Measurements from ENCODE around the gene TUG1.

TUG1 gene

DNA sequence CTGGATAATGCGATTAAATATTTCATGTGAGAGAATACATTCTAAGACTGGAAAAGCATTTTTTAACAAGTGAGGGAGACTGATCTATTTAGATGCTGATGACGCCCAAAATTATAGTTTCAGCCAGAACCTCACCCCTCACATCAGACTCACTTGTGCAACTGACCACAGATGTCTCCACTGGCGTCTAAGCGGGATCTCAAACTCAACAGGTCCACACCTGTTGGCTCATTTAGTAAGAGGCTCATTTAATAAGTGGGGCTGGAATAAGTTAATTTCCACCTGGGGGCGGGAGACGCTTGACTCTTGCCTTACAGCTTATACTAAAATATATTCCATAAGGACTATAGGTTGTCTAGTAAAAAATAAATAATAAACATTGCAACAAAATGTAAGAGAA is 48.0 kb upstream of the TUG1 start:
- no peak for DNase-seq
- no peaks in the 10 kb centered on the region for H4K20me1 ChIP-seq (ENCODE audit: insufficient read depth, low read length)
- H3K4me3 ChIP-seq (ENCODE audit: low read depth in 1 of 2, low read length in 2 of 2): no peak overlapping the region
- no peaks in the 10 kb centered on the region; the same call in 1 of the 2 replicates for H3K4me1 ChIP-seq (ENCODE audit: insufficient read depth, low read length)
- H3K9ac ChIP-seq (ENCODE audit: low read depth, low read length): no peak overlapping the region
- H3K9me3 ChIP-seq (ENCODE audit: insufficient read depth, low read length, severe bottlenecking): no peaks in the 10 kb centered on the region
- no peaks in the 10 kb centered on the region for H3K27me3 ChIP-seq (ENCODE audit: insufficient read depth, low read length, poor library complexity)
- H2AFZ ChIP-seq (ENCODE audit: low read depth, low read length): no peak overlapping the region
- H3K4me2 ChIP-seq (ENCODE audit: insufficient read depth, low read length): no peak overlapping the region
- peaks cover 9% of the 10 kb centered on the region for H3K36me3 ChIP-seq (ENCODE audit: insufficient read depth, low read length)
- H3K27ac ChIP-seq (ENCODE audit: low read length): no peak overlapping the region
- H3K79me2 ChIP-seq (ENCODE audit: insufficient read depth, low read length): no peaks in the 10 kb centered on the region
- ATAC-seq (ENCODE audit: insufficient read depth, low read depth): no peak
- TF ChIP-seq EZH2 (IDR thresholded peaks at IDR 0.05; ENCODE audit: borderline replicate concordance, low read depth, low read length, severe bottlenecking) (no peak), CTCF (IDR thresholded peaks at IDR 0.05; ENCODE audit: borderline replicate concordance, extremely low read depth, low read length, poor library complexity, severe bottlenecking) (no peak)

- DNase-seq: no peak
- no peaks in the 10 kb centered on the region; the same call in 1 of the 2 replicates for H3K4me1 ChIP-seq (ENCODE audit: insufficient read depth, low read length)
Measured at GRCh38 chr22:30922151-30922611, 46.9 kb upstream of the TUG1 start.

DNA sequence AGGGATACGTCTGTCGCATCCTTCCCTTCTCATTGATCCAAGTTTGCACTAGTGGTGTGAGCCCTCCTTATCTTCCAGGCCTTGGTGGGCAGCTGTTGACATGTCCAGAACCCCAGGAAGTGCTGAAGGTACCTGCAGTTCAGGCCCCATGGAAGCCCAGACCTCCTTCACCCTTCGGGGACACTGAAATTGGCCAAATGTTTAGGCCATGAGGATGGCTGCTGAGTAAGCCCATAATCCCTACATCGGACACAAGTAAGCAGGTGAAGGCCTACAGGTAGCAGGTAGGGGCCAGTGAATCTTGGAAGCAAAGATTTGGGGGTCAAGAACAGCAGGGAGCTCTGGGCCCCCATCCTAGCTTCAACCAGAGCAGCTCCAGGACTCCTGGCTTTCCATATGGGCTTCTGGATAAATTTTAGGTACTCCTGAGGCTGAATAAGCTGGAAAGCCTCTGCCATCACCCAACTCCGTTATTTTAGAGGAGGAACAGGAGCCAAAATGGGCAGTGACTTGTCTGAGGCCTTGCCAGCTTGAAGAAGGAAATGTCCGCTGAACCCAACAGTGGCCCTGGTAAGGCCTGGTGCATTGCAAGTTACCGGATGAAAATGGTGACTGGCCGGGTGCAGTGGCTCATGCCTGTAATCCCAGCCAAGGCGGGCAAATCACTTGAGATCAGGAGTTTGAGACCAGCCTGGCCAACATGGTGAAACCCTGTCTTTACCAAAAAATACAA is 45.7 kb upstream of the TUG1 start:
- no peak overlapping the region for H3K27ac ChIP-seq (ENCODE audit: low read length)
- no peak overlapping the region for H3K4me3 ChIP-seq (ENCODE audit: low read depth in 1 of 2, low read length in 2 of 2)
- H2AFZ ChIP-seq (ENCODE audit: low read depth, low read length): no peak overlapping the region
- ATAC-seq (ENCODE audit: insufficient read depth, low read depth): no peak
- H3K79me2 ChIP-seq (ENCODE audit: insufficient read depth, low read length): no peaks in the 10 kb centered on the region
- no peak for DNase-seq
- H3K36me3 ChIP-seq (ENCODE audit: insufficient read depth, low read length): peaks cover 29% of the 10 kb centered on the region
- no peak overlapping the region for H3K4me2 ChIP-seq (ENCODE audit: insufficient read depth, low read length)
- H3K4me1 ChIP-seq (ENCODE audit: insufficient read depth, low read length): no peaks in the 10 kb centered on the region; the same call in 1 of the 2 replicates
- H3K27me3 ChIP-seq (ENCODE audit: insufficient read depth, low read length, poor library complexity): no peaks in the 10 kb centered on the region
- H3K9me3 ChIP-seq (ENCODE audit: insufficient read depth, low read length, severe bottlenecking): no peaks in the 10 kb centered on the region
- H3K9ac ChIP-seq (ENCODE audit: low read depth, low read length): no peak overlapping the region
- no peak for TF ChIP-seq CTCF (IDR thresholded peaks at IDR 0.05; ENCODE audit: borderline replicate concordance, extremely low read depth, low read length, poor library complexity, severe bottlenecking)
- TF ChIP-seq EZH2 (IDR thresholded peaks at IDR 0.05; ENCODE audit: borderline replicate concordance, low read depth, low read length, severe bottlenecking): no peak
- no peaks in the 10 kb centered on the region; the same call in 1 of the 2 replicates for H4K20me1 ChIP-seq (ENCODE audit: insufficient read depth, low read length)

More at GRCh38 chr22:30922151-30922611, 46.9 kb upstream of the TUG1 start:
- no peak for ATAC-seq (ENCODE audit: insufficient read depth, low read depth)
- Histone ChIP-seq H3K4me2 (ENCODE audit: insufficient read depth, low read length) (no peak overlapping the region), H2AFZ (ENCODE audit: low read depth, low read length) (no peak overlapping the region), H3K27ac (ENCODE audit: low read length) (no peak overlapping the region), H3K36me3 (ENCODE audit: insufficient read depth, low read length) (peaks cover 18% of the 10 kb centered on the region), H4K20me1 (ENCODE audit: insufficient read depth, low read length) (no peaks in the 10 kb centered on the region), H3K9ac (ENCODE audit: low read depth, low read length) (no peak overlapping the region), H3K9me3 (ENCODE audit: insufficient read depth, low read length, severe bottlenecking) (no peaks in the 10 kb centered on the region), H3K4me3 (ENCODE audit: low read depth in 1 of 2, low read length in 2 of 2) (no peak overlapping the region), H3K79me2 (ENCODE audit: insufficient read depth, low read length) (no peaks in the 10 kb centered on the region), H3K27me3 (ENCODE audit: insufficient read depth, low read length, poor library complexity) (no peaks in the 10 kb centered on the region)
- TF ChIP-seq EZH2 (IDR thresholded peaks at IDR 0.05; ENCODE audit: borderline replicate concordance, low read depth, low read length, severe bottlenecking): no peak
- TF ChIP-seq CTCF (IDR thresholded peaks at IDR 0.05; ENCODE audit: borderline replicate concordance, extremely low read depth, low read length, poor library complexity, severe bottlenecking): no peak
